Esophagus muscularis mucosa (tissue), 3 donors: ENCODE results near the gene MALL.
"Not testable (repeated sequence)": the region's sequence is repeated elsewhere in the genome, so short reads cannot be mapped to it uniquely, and the experiment has no call there.

Source experiments
- CTCF ChIP-seq, 3 experiments: fragments of 200-600 bp in 2 of 3; fragments of 450-650 bp in 1 of 3; sonication (generic) in 2 of 3; IDR thresholded peaks; one replicate each; pipeline ENCODE4 v1.5.1; 2017 to 2019; ENCODE audit warnings: antibody characterized with exemption in 3 of 3, mild to moderate bottlenecking in 2 of 3, moderate library complexity in 1 of 3
- POLR2A ChIP-seq: fragments of 450-650 bp; IDR thresholded peaks from one replicate; pipeline ENCODE4 v1.6.1; 2017; ENCODE audit warnings: antibody characterized with exemption, moderate library complexity, mild to moderate bottlenecking, low read depth
- POLR2AphosphoS5 ChIP-seq, 2 donors: sonication (generic); formaldehyde crosslinking; IDR thresholded peaks; one replicate each; pipeline ENCODE4 v1.6.1; 2017; ENCODE audit warnings: antibody characterized with exemption in 2 of 2

- TF ChIP-seq CTCF (IDR thresholded peaks at IDR 0.05); POLR2A; POLR2AphosphoS5 (IDR thresholded peaks at IDR 0.05): not testable (repeated sequence)
Observed at GRCh38 chr2:110100880-110101279, 14.7 kb downstream of the MALL start.
